HL-60/S4 (cell line): Measurements from ENCODE around the gene LGALS7B.

Experiments
- in situ Hi-C: fragments of 300-500 bp; cut with MboI; formaldehyde crosslinking; loops from 2 replicates; pipeline ENCODE4 v1.14.3; 2022; ENCODE audit warnings: low sequenced_read_pairs

LGALS7B gene

DNA sequence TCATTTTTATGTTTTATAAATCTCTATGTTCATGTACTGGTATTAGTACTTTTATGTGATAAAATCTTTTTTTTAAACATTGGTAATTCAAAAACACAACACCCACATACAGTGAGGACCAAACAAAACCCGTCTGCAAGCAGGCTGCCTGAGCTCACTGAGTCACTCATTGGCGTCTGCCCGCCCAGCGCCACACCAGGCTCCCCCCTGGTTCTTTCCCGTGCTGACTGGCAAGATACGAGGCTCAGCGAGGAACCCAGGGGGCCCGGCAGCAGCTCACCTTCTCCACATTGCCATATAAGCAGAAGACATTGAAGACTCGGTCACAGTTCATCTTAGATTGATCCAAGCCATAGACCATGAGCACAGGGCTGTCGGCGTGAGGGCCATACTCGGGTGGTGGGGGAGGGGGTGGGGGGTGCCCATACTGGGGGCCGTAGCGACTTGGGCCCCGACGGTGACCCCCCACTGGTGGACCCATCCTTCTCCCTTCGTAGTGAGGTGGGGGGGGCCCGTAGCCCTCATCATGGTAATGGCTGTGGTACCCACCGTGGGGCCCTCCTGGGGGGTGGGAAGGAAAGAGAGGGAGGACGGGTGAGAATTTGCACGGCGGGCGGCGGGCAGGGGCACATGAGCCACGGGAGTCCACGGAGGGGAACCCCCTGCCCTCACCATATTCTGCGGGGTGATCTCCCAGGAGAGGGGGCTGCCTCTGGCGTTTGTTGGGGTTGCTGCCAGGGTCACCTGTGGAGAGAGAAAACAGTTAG, 51.0 kb downstream of the LGALS7B start:
- in situ Hi-C loops: no loop called here

GRCh38 chr19:38840583-38840968, 51.6 kb downstream of the LGALS7B start:
- in situ Hi-C loops: no loop called here
